Retinal pigment epithelial cell (primary cell): ENCODE measurements around the gene FAM120B.

Source experiments
- DNase-seq: peaks from one replicate; pipeline ENCODE4 v3.0.0-alpha.2; 2010; ENCODE audit warnings: low read depth
- H3K4me3 ChIP-seq: 2 replicates; pipeline ENCODE4 v1.5.1; 2011; ENCODE audit warnings: mild to moderate bottlenecking, low read length, control low read depth, moderate library complexity
- TF ChIP-seq, protein P1 (sequence below): conservative IDR thresholded peaks from 2 replicates; pipeline ENCODE4 v1.5.1; 2011; ENCODE audit warnings: low read depth, low read length, control low read depth, inconsistent platforms

Gene FAM120B

DNA sequence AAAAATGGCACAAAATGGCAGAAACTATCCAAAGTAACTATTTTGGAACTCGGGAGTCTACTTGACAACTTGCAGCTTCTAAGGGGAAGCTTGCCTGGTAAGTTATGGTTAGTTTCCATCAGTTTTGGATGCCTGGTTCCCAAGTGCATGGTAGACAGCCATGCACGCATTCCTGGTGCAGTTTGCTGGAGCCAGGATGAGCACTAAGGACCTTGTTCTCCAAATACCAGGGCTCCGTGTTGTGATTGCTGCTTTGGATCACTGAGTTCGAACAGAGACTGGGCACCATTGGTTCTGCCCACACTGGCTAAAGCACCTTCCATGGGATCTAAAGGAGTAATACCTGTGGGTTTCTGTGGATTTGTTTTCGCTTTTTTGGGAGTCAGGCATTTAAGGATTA is 103.7 kb downstream of the FAM120B start:
- no peak overlapping the region for H3K4me3 ChIP-seq
- TF ChIP-seq, protein P1, sequence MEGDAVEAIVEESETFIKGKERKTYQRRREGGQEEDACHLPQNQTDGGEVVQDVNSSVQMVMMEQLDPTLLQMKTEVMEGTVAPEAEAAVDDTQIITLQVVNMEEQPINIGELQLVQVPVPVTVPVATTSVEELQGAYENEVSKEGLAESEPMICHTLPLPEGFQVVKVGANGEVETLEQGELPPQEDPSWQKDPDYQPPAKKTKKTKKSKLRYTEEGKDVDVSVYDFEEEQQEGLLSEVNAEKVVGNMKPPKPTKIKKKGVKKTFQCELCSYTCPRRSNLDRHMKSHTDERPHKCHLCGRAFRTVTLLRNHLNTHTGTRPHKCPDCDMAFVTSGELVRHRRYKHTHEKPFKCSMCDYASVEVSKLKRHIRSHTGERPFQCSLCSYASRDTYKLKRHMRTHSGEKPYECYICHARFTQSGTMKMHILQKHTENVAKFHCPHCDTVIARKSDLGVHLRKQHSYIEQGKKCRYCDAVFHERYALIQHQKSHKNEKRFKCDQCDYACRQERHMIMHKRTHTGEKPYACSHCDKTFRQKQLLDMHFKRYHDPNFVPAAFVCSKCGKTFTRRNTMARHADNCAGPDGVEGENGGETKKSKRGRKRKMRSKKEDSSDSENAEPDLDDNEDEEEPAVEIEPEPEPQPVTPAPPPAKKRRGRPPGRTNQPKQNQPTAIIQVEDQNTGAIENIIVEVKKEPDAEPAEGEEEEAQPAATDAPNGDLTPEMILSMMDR, result no peak
- no peak for DNase-seq

DNA sequence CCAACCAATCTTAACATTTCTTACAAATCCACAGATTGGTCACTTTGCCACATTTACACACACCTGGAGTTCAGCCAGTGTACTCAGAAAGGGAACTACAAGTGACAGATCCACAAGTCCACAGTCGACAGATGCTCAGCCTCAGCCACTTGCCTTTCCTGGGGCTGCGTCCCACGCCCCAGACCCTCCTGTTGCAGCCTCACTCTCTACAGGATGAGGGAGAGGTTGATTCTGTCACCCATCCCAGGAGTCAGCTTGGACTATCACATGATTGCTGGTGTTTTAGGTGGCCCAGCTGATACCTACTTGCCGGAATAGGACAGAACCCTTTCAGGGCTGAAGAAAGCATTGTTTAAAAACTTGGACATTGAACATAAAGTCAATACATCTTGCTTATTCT is 108.8 kb downstream of the FAM120B start:
- no peak overlapping the region for H3K4me3 ChIP-seq
- no peak for DNase-seq
- TF ChIP-seq, protein P1, result no peak

DNA sequence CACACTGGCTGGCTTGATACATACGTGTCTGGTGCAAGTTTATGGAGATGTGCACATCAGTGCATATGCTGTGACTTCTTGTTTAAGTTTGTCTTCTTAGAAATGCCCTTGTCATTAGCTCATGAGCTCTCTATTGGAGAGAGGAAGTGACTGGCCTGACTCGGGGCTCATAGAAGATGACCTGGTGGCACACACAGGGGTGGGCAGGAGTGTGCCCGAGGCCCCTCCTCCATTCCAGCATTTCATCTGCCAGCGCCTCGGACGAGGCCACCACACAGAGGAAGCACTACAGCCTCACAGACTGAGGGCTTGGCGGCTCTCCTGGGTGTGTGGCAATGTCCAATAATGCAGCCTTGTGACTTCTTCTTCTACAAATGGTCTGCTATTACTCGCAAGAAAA is 109.7 kb downstream of the FAM120B start:
- TF ChIP-seq, protein P1, result no peak
- DNase-seq, result no peak
- no peak overlapping the region for H3K4me3 ChIP-seq

DNA sequence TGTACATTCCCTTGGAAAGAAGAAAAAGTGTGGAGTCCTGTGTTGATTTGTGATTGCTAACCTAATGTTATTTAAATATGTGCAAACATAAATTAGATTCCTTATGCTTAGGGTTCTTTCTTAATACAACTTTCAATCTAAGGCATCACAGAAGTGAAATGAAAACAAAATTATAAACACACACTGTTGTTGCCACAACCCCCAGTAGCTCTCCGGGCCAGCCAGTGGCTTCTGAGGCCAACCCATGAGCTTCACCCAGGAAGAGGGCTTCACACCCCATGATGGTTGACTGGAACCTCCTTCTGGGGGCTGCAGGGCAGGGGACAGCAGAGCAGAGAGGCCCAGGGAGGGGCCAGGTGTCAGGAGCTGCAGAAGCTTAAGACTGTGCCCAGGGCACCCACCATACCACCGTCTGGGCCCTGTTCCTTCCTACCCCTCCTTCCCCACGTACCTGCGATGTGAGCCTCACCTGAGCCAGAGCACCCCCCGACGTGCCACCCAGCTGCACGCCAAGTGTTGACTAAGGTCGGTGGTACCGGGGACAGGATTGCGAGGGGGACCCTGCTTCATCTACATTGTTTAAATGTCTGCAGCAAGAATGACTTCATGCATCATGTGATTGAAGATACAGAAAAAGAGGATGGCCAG is 110.5 kb downstream of the FAM120B start:
- H3K4me3 ChIP-seq, result no peak overlapping the region
- TF ChIP-seq, protein P1, result no peak
- no peak for DNase-seq

DNA sequence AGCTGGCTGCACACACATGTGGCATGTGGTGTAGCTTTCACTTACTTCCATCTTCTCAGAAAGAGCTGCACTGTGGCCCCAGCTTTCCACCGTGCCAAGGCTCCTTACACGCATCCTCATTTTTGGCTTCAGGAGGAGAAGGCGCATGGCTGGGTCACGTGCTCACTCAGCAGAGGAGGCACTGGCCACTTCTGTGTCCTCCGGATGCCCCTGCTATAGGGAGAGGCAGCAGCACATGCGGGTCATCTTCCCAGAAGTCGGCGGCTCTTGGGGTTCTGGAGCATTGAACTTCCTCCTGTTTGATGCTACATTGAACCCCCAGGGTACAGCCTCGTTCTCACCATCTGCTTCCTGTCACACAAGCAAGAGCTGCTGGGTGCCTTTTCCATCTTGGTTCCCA is 111.3 kb downstream of the FAM120B start:
- TF ChIP-seq, protein P1, result no peak
- DNase-seq, result no peak
- no peak overlapping the region for H3K4me3 ChIP-seq

DNA sequence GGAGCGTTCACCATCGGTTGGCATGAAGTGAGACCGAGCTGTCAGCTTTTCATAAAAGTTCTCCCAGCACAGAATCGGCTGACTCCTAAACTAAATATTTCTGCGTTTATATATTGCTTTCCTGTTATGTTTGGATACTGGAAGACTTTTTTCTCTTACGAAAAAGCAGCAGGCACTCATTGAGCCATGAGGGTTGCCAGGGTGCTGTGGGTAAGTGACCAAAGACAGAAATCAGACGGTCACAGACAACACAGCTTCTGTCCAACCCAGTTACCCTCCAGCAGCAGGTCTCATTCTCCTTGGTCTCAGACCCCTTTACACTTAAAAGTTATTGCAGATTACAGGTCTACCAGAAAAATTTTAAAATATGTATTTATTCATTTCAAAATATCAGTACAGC is 113.7 kb downstream of the FAM120B start:
- no peak overlapping the region for H3K4me3 ChIP-seq
- TF ChIP-seq, protein P1, result no peak
- no peak for DNase-seq

DNA sequence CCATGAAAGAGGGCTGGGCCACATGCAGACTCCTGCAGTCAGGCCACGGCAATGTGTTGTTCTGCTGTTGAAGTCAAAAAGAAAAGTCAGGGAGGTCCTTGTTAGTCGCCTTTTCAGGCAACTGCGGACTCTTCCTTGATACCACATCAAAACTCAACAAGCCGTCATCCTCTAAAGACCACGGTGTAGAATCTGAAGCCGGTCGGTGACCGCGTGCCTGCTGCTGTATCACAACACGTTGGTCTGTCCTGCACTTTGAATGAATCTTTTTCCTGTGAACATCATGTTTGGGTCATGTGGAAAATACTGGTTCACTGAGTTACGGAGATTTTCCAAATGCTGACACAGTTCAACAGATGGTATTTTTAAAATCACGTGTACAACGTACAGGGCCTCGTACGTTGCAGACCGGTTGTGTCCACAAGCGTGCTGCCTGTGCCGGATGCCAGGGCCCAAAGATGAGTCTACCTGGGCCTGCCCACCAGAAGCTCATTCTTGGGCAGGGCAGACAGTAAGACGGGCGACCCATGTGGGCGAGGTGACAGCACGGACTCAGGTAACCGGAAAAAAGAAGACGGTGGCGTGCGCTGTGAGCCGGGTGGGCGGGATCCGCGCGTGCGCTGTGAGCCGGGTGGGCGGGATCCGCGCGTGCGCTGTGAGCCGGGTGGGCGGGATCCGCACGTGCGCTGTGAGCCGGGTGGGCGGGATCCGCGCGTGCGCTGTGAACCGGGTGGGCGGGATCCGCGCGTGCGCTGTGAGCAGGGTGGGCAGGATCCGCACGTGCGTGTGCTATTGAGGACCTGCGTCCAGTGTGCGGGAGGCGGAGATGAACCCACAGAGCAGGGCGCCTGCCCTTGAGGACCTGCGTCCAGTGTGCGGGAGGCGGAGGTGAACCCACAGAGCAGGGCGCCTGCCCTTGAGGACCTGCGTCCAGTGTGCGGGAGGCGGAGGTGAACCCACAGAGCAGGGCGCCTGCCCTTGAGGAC is 114.5 kb downstream of the FAM120B start:
- DNase-seq, result no peak
- no peak overlapping the region for H3K4me3 ChIP-seq
- TF ChIP-seq, protein P1, result no peak
